ENCODE data around the gene ATP11A. TPM values are rescaled to one million over a fixed set of nuclear protein-coding genes. Genes with fewer than 3 reads are reported as not detected.
A peak's percentile ranks its signal among the peaks of the same experiment; 100 is the strongest.

Gene ATP11A
- total RNA-seq, 1 experiment from 2014 or later = 9.4 TPM

- BruUV-seq (replicated peaks) = no TSS peak
- H3K36me3 ChIP-seq (ENCODE audit: insufficient read depth, low read length, poor library complexity, severe bottlenecking) = no peaks in the 10 kb centered on the region
- H3K27ac ChIP-seq (ENCODE audit: low read depth, low read length, poor library complexity, severe bottlenecking) = no peak overlapping the region
- H3K4me3 ChIP-seq (ENCODE audit: low read depth, low read length, poor library complexity, severe bottlenecking) = peak overlapping the region; percentile 3
- no peak for TF ChIP-seq EZH2 (IDR thresholded peaks at IDR 0.05; ENCODE audit: borderline replicate concordance, low read depth, low read length, poor library complexity, severe bottlenecking)
- no peak for TF ChIP-seq CTCF (conservative IDR thresholded peaks at IDR 0.05; ENCODE audit: low read depth, low read length)
- POLR2A ChIA-PET (ENCODE audit: low non-redundant PET) = interaction anchor here (0.7 kb wide), 1 partner anchor 9 kb away, joined by 3 read pairs; no protein-coding TSS in a partner anchor
- CTCF ChIA-PET = no interaction called here
- peaks cover 10% of the 10 kb centered on the region for H3K4me1 ChIP-seq (ENCODE audit: insufficient read depth, low read length, poor library complexity, severe bottlenecking)
- DNase-seq (ENCODE audit: low spot score) = peak; percentile 61
- intact Hi-C loops (cut with micrococcal nuclease; ENCODE audit: unreplicated experiment) = no loop called here
- H3K27me3 ChIP-seq (replicated peaks; ENCODE audit: insufficient read depth, low read depth, low read length, poor library complexity) = no peaks in the 10 kb centered on the region
- no peaks in the 10 kb centered on the region for H3K9me3 ChIP-seq (ENCODE audit: low read depth, low read length, poor library complexity, severe bottlenecking)
Observed at GRCh38 chr13:112740502-112741131, 50.8 kb downstream of the ATP11A start.

- Histone ChIP-seq H3K36me3 (ENCODE audit: insufficient read depth, low read length, poor library complexity, severe bottlenecking) (no peaks in the 10 kb centered on the region), H3K4me3 (ENCODE audit: low read depth, low read length, poor library complexity, severe bottlenecking) (no peak overlapping the region), H3K9me3 (ENCODE audit: low read depth, low read length, poor library complexity, severe bottlenecking) (no peaks in the 10 kb centered on the region), H3K27me3 (replicated peaks; ENCODE audit: insufficient read depth, low read depth, low read length, poor library complexity) (no peaks in the 10 kb centered on the region), H3K27ac (ENCODE audit: low read depth, low read length, poor library complexity, severe bottlenecking) (no peak overlapping the region), H3K4me1 (ENCODE audit: insufficient read depth, low read length, poor library complexity, severe bottlenecking) (peaks cover 10% of the 10 kb centered on the region)
- no peak for DNase-seq (ENCODE audit: low spot score)
- ChIA-PET CTCF (no interaction called here), POLR2A (ENCODE audit: low non-redundant PET) (no interaction called here)
- BruUV-seq (replicated peaks) = no TSS peak
- TF ChIP-seq CTCF (conservative IDR thresholded peaks at IDR 0.05; ENCODE audit: low read depth, low read length) = no peak
- no peak for TF ChIP-seq EZH2 (IDR thresholded peaks at IDR 0.05; ENCODE audit: borderline replicate concordance, low read depth, low read length, poor library complexity, severe bottlenecking)
- intact Hi-C loops (cut with micrococcal nuclease; ENCODE audit: unreplicated experiment) = no loop called here
Observed at GRCh38 chr13:112741185-112741755, 51.4 kb downstream of the ATP11A start.

GRCh38 chr13:112741835-112742570 is 52.2 kb downstream of the ATP11A start:
- intact Hi-C loops (cut with micrococcal nuclease; ENCODE audit: unreplicated experiment) = no loop called here
- DNase-seq (ENCODE audit: low spot score) = no peak
- Histone ChIP-seq H3K4me1 (ENCODE audit: insufficient read depth, low read length, poor library complexity, severe bottlenecking) (peaks cover 10% of the 10 kb centered on the region), H3K27ac (ENCODE audit: low read depth, low read length, poor library complexity, severe bottlenecking) (no peak overlapping the region), H3K36me3 (ENCODE audit: insufficient read depth, low read length, poor library complexity, severe bottlenecking) (no peaks in the 10 kb centered on the region), H3K27me3 (replicated peaks; ENCODE audit: insufficient read depth, low read depth, low read length, poor library complexity) (no peaks in the 10 kb centered on the region), H3K9me3 (ENCODE audit: low read depth, low read length, poor library complexity, severe bottlenecking) (no peaks in the 10 kb centered on the region), H3K4me3 (ENCODE audit: low read depth, low read length, poor library complexity, severe bottlenecking) (no peak overlapping the region)
- TF ChIP-seq CTCF (conservative IDR thresholded peaks at IDR 0.05; ENCODE audit: low read depth, low read length) (no peak), EZH2 (IDR thresholded peaks at IDR 0.05; ENCODE audit: borderline replicate concordance, low read depth, low read length, poor library complexity, severe bottlenecking) (no peak)
- POLR2A ChIA-PET (ENCODE audit: low non-redundant PET) = no interaction called here
- CTCF ChIA-PET = no interaction called here
- no TSS peak for BruUV-seq (replicated peaks)
